H1 (cell line): ENCODE data around the gene CABP1. TPM values are rescaled to one million over a fixed set of nuclear protein-coding genes. Genes with fewer than 3 reads are reported as not detected.

Experiments used
- ASH2L ChIP-seq: fragments of 200-600, 300-600 bp; sonication (generic); IDR thresholded peaks from one replicate; pipeline ENCODE4 v1.7.1; 2017; ENCODE audit warnings: low read length
- BACH1 ChIP-seq: IDR thresholded peaks from 2 replicates; pipeline ENCODE4 v1.6.1; 2012; ENCODE audit warnings: low read length, improper control_type of control experiment
- BRCA1 ChIP-seq: IDR thresholded peaks from 2 replicates; pipeline ENCODE4 v1.6.1; 2012; ENCODE audit warnings: low read depth, low read length, improper control_type of control experiment
- CBX5 ChIP-seq: fragments of 300-800, 300-1000 bp; sonication (generic); IDR thresholded peaks from 2 replicates; pipeline ENCODE4 v1.7.1; 2016; ENCODE audit warnings: antibody characterized with exemption, low read length, low read depth
- CEBPB ChIP-seq: IDR thresholded peaks from 2 replicates; pipeline ENCODE4 v1.6.1; 2012; ENCODE audit warnings: low read depth, low read length
- CREB1 ChIP-seq: IDR thresholded peaks from 2 replicates; pipeline ENCODE4 v1.6.1; 2012; ENCODE audit warnings: inconsistent platforms
- EGR1 ChIP-seq: IDR thresholded peaks from 2 replicates; pipeline ENCODE4 v1.6.1; 2011; ENCODE audit warnings: low read depth, low read length, borderline replicate concordance
- FOSL1 ChIP-seq: IDR thresholded peaks from 2 replicates; pipeline ENCODE4 v1.6.1; 2011; ENCODE audit warnings: mild to moderate bottlenecking, low read depth, low read length, moderate library complexity; ENCODE audit not compliant: insufficient read depth
- GABPA ChIP-seq: IDR thresholded peaks from 2 replicates; pipeline ENCODE4 v1.6.1; 2011; ENCODE audit warnings: mild to moderate bottlenecking, low read length, moderate library complexity, borderline replicate concordance; ENCODE audit not compliant: insufficient read depth
- HDAC2 ChIP-seq, 2 experiments: fragments of 300-600 bp in 1 of 2; sonication (generic) in 1 of 2; IDR thresholded peaks; 2 replicates each; pipeline ENCODE4 v1.6.1; 2011 to 2012; ENCODE audit warnings: low read depth in 2 of 2, low read length in 2 of 2, mild to moderate bottlenecking in 2 of 2, moderate library complexity in 2 of 2, borderline replicate concordance in 1 of 2, inconsistent platforms in 1 of 2
- JUN ChIP-seq: IDR thresholded peaks from 2 replicates; pipeline ENCODE4 v1.6.1; 2011; ENCODE audit warnings: low read depth, mild to moderate bottlenecking, improper control_type of control experiment, low read length
- JUND ChIP-seq: IDR thresholded peaks from 2 replicates; pipeline ENCODE4 v1.6.1; 2011; ENCODE audit warnings: mild to moderate bottlenecking, improper control_type of control experiment, low read length
- KDM5A ChIP-seq: fragments of 200-600 bp; IDR thresholded peaks from 2 replicates; pipeline ENCODE4 v1.7.1; 2012; ENCODE audit warnings: mild to moderate bottlenecking, low read length, inconsistent platforms, mixed read lengths
- MAFK ChIP-seq: IDR thresholded peaks from 2 replicates; pipeline ENCODE4 v1.6.1; 2012; ENCODE audit warnings: low read depth, mild to moderate bottlenecking, improper control_type of control experiment, low read length
- NRF1 ChIP-seq: IDR thresholded peaks from 2 replicates; pipeline ENCODE4 v1.6.1; 2011; ENCODE audit warnings: mild to moderate bottlenecking, low read depth, low read length, improper control_type of control experiment
- POU5F1 ChIP-seq: IDR thresholded peaks from 2 replicates; pipeline ENCODE4 v1.6.1; 2011; ENCODE audit warnings: low read depth, mild to moderate bottlenecking, low read length, moderate library complexity
- SAP30 ChIP-seq: fragments of 300-600 bp; sonication (generic); IDR thresholded peaks from 2 replicates; pipeline ENCODE4 v1.7.1; 2012; ENCODE audit warnings: low read length, moderate library complexity, mild to moderate bottlenecking, inconsistent platforms; ENCODE audit not compliant: insufficient read depth, insufficient replicate concordance
- SP1 ChIP-seq: IDR thresholded peaks from 2 replicates; pipeline ENCODE4 v1.6.1; 2011; ENCODE audit warnings: low read depth, low read length
- SP4 ChIP-seq: IDR thresholded peaks from 2 replicates; pipeline ENCODE4 v1.6.1; 2012; ENCODE audit warnings: low read length, inconsistent platforms
- SRF ChIP-seq: IDR thresholded peaks from 2 replicates; pipeline ENCODE4 v1.6.1; 2011; ENCODE audit warnings: mild to moderate bottlenecking, low read depth, low read length, moderate library complexity
- TAF1 ChIP-seq: IDR thresholded peaks from 2 replicates; pipeline ENCODE4 v1.6.1; 2011; ENCODE audit warnings: mild to moderate bottlenecking, low read depth, low read length
- TEAD4 ChIP-seq: IDR thresholded peaks from 2 replicates; pipeline ENCODE4 v1.6.1; 2012; ENCODE audit warnings: low read depth, low read length, inconsistent platforms, mixed read lengths
- ZNF274 ChIP-seq: IDR thresholded peaks from 2 replicates; pipeline ENCODE4 v1.7.0; 2012; ENCODE audit warnings: low read length, borderline replicate concordance; ENCODE audit errors: extremely low read depth
- polyA plus RNA-seq, 7 experiments: library from polyadenylated mRNA; depleted of rRNA in 3 of 7; stranded (reverse) in 5 of 7; unstranded in 2 of 7; fragments of >200 nt in 5 of 7; fragments of 200-250 nt in 2 of 7; gene quantifications; 1 replicate in 5 of 7; 2 replicates in 1 of 7; 4 replicates in 1 of 7; pipeline versions ENCODE4 v1.2.1 to v1.2.3, GENCODE V29; 2011 to 2013; ENCODE audit warnings: missing spikeins in 2 of 7, mixed read lengths in 2 of 7
- total RNA-seq: library from RNA; stranded (reverse); fragmentation: NEBNext Ultra II Directional; extraction: Animal tissue kit (Norgen Biotek cat#: 25700); gene quantifications from 2 replicates; pipeline ENCODE4 v1.2.1, GENCODE V29; 2021
- TF ChIP-seq, protein P1 (sequence below): IDR thresholded peaks from 2 replicates; pipeline ENCODE4 v1.6.1; 2012; ENCODE audit warnings: inconsistent platforms
- TF ChIP-seq, protein P2 (sequence below): IDR thresholded peaks from 2 replicates; pipeline ENCODE4 v1.6.1; 2011; ENCODE audit warnings: low read length, improper control_type of control experiment

Gene CABP1
- total and polyA plus RNA-seq, 2 of the 8 experiments (the other 6 are each of a cell fraction or from before 2014, with no cell fraction given) = 3.9 to 7.4 TPM

DNA sequence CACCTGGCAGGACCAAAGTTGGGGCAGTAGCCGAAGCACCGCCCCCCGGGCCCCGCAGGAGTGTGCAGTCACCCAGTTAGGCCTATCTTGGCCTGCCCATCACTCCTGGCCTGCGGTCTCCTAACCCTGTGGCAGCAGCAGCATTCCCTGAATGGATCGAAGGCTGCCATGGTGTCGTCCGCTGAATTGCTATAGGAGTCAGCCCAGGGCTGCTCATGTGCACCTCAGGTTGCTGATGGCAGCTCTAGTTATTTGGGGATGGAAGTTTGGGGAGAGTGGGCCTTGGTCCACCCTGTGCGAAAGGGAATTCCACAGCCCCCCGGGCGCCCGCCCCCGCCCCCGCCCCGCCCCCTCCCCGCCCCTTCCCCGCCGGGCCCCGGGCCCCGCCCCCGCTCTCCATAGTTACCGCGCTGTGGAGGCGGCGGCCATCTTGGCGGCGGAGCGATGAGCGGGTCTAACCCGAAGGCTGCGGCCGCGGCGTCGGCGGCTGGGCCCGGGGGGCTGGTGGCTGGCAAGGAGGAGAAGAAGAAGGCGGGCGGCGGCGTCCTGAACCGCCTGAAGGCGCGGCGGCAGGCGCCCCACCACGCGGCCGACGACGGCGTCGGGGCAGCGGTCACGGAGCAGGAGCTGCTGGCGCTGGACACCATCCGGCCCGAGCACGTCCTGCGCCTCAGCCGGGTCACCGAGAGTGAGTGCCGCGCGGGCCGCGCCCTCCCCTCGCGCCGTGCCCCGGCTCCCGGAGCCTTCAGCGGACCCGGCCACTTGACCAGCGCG is 69.8 kb downstream of the CABP1 start, which contains the start of gene UNC119B (continued):
- TF ChIP-seq SP1 (peak; percentile 21; the same call in 1 of the 2 replicates), CBX5 (no peak), BRCA1 (no peak), SAP30 (peak; percentile 41), POU5F1 (no peak), SRF (no peak), NRF1 (no peak), GABPA (no peak), TAF1 (peak; percentile 23), MAFK (no peak), ASH2L (peak; percentile 60), TEAD4 (no peak), JUND (no peak), KDM5A (no peak), SP4 (no peak), BACH1 (0 out of 2 replicates have a peak, but pooled peaks have one; percentile 11), FOSL1 (no peak), ZNF274 (no peak), JUN (no peak), HDAC2 (IDR thresholded peaks at IDR 0.05; ENCODE audit: borderline replicate concordance in 1 of 2, low read depth in 2 of 2, low read length in 2 of 2) (peak in 1 of 2 experiments; percentile 57; a peak in 1 of 4 replicates), EGR1 (no peak; the same call in 1 of the 2 replicates), CEBPB (no peak), CREB1 (no peak)
- TF ChIP-seq, protein P1, sequence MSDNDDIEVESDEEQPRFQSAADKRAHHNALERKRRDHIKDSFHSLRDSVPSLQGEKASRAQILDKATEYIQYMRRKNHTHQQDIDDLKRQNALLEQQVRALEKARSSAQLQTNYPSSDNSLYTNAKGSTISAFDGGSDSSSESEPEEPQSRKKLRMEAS = peak; percentile 3; the same call in 1 of the 2 replicates
- TF ChIP-seq, protein P2, sequence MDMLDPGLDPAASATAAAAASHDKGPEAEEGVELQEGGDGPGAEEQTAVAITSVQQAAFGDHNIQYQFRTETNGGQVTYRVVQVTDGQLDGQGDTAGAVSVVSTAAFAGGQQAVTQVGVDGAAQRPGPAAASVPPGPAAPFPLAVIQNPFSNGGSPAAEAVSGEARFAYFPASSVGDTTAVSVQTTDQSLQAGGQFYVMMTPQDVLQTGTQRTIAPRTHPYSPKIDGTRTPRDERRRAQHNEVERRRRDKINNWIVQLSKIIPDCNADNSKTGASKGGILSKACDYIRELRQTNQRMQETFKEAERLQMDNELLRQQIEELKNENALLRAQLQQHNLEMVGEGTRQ = no peak
